Kidney tubule cell (primary cell): ENCODE data around the gene ASB6.

Experiments used
- DNase-seq: peaks from one replicate; pipeline ENCODE4 v3.0.0-alpha.2; 2018; ENCODE audit warnings: low spot score

ASB6 gene

DNA sequence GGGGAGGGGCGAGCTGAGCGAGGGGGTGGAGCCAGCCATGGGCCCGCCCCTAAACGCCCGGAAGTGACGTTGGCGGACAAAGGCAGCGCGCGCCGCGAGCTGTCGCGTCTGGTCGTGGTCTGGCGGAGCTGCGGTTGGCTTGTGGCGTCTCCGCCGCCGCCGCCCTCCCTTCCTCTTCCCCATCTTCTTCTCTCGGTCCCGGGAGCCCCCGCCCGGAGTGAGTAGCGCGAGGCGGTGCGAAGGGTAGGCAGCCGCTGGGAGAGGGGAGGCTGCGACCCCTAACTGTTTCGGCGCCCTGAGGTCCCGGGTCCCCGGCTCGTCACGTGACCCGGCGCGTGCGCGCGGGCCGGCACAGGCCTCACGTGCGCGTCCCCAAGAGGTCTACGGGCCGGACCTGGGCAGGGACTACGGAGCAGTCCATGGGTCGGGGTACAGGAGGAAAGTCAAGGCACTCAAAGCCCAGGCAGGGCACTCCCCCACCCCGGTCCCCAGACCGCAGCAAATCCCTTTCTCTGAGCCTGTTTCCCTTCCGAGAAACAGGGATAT, 15.8 kb downstream of the ASB6 start, which contains the start of gene NTMT1:
Gene NTMT1 (plus strand): TSS at position 85 of the 546 bp plus-strand sequence. CDS start 6,541 bp downstream, outside the sequence.
- DNase-seq: peak; percentile 86

- DNase-seq: peak; percentile 51
These were observed 17.0 kb downstream of the ASB6 start for GRCh38 chr9:129624947-129625346.

GRCh38 chr9:129624168-129624759, 17.7 kb downstream of the ASB6 start:
- DNase-seq: peak; percentile 50

- no peak for DNase-seq
These were observed 18.6 kb downstream of the ASB6 start for GRCh38 chr9:129623331-129623730.

GRCh38 chr9:129620669-129621295, 21.2 kb downstream of the ASB6 start, which contains the start of gene C9orf50:
Gene C9orf50, minus strand, starts transcription at chr9:129621101. Its CDS starts 527 bp downstream, at chr9:129620574.
- no peak for DNase-seq

DNA sequence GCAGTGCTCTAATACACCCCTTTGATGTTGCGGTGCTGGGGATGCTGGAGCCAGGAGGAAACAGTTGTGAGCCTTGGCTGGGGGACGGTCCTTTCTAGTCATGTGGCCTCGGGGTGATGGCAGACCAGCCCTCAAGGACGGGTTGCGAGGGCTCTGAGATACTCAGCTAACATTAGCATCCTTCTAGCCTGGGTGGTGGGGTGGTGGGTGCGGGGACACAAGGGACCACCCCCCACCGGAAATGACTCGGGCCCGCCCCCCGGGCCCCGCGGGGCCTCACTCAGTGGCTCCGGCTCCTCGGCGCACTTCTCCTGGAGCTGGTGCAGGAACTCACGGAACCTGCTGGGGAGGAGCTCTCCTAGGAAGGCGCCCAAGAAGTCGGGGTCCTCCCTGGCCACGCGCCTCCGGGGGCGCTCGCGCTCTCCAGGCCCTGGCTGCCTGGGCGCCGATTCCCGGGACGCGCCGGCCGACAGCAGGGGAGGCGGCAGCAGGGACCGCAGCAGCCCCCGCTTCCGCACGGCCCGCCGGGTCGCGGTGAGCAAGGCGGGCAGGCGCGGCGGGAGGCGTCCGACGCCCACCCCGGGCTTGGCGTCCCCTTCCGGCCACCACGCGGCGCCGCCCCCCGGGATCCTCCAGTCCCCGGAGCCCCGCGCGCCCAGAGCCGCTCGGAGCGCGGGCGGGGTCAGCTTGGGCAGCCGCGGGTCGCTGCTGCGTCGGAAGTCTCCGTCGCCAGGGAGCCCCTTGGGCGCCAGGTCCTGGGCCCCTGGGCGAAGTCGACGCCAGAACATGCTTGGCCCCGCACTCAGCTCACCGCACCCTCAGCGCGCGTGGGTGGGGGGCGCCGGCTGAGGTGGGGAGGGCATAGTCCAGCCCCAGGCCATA, 21.9 kb downstream of the ASB6 start:
- no peak for DNase-seq

GRCh38 chr9:129617167-129617566, 24.8 kb downstream of the ASB6 start:
- DNase-seq: peak; percentile 80

GRCh38 chr9:129615407-129616285, 26.3 kb downstream of the ASB6 start:
- no peak for DNase-seq

DNA sequence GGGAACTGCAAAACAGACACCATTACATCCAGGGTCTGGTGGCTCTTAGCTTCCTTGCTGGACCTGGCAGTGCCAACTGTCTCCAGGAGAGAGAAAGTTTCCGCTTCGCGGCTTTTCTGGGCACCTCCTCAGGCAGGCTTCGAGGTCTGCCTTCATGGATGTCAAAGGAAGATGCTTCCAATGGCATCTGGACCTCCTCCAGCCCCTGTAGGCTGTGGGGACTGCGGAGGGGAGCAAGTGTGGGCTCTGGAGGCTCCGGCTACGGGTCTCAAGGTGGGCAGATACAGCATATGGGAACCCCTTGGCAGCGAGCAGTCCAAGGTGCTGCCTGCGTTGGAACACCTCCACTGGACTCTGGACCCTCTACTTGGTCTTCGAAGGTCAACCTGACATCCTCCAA, 27.0 kb downstream of the ASB6 start:
- no peak for DNase-seq

DNA sequence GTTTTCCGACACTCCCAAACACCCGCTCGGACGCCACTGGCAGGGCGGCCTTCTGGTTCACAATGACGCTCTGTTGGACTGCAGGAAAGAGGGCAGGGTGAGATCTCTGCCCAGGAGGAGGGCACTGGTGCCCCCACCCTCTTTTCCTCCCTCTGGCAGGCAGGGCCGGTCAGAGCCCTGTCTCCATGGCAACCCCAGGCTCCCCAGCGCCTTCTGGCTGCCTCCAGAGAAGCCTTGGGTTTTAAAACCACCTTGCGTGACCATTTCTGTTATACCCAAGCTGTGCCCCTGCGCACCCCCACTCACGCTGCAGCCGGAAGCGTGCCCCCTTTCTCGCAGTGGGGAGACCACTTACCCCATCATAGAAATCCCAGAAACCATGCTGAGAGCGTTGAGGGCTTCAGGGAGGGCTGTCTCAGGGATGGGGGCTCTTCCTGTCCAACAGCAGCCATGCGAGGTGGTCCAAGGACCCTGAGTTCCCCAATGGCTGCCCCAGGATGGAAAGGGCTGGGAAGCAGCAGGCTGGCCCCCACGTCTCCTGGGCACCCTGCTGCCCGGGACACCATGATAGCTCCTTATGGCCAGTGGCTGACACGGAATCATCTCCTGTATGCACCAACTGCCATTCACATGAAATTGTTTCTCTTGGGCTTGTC, 28.3 kb downstream of the ASB6 start:
- peak; percentile 59 for DNase-seq

GRCh38 chr9:129612815-129613519, 29.0 kb downstream of the ASB6 start:
- no peak for DNase-seq

DNA sequence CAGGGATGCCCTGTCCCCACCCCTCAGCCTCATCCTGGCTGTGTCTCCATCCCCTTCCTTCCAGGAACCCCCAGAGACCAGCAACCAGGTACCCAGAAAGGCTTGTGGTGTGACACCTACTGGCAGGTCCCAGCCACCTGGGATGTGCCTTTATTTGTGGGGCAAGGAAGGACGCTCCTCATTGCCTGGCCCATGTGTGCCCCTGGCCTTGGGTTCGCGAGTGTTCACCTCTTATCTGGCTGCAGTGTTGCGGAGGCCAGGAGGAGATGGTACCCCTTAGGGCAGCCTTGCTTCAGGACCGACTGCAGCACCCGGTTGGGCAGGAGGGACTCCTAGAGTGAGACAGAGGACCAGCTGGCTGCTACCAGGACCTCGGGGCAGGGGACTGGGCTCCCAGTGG, 29.8 kb downstream of the ASB6 start:
- no peak for DNase-seq

DNA sequence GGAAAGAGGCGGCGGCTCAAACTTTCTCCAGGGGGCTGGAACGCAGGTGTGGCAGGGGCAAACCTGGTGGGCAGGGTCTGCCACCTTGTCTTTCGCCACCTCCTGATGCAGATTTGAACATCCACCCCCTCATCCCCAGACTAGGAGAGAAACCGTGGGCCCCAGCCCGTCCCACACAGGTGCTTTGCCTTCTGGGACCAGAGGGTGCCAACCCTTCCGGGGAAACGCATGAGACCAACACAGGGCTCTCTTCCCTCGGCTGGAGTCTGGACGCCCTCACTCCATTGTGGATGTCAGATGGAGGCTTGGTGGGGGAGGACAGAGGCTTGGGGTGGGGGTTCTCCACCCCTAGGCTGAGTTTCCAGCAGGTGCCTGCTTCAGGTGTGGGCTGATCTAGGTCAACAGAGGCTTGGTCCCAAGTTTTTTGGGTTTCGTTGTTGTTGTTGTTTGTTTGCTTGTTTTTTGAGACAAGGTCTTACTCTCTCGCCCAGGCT, 30.6 kb downstream of the ASB6 start:
- DNase-seq: no peak

GRCh38 chr9:129610473-129611306, 31.3 kb downstream of the ASB6 start:
- peak; percentile 70 for DNase-seq

DNA sequence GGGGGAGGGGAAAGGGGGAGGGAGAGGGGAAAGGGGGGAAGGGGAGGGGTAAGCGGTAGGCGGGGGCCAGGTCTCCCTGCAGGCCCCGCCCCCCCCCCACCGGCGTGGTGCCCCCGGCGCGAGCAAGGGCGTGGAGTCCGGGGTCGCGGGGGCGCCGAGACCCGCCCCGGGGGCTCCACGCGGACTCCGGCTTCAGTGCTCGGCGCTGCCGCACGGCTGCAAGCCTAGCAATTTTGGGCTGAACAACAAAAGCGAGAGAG, 31.8 kb downstream of the ASB6 start:
- no peak for DNase-seq

DNA sequence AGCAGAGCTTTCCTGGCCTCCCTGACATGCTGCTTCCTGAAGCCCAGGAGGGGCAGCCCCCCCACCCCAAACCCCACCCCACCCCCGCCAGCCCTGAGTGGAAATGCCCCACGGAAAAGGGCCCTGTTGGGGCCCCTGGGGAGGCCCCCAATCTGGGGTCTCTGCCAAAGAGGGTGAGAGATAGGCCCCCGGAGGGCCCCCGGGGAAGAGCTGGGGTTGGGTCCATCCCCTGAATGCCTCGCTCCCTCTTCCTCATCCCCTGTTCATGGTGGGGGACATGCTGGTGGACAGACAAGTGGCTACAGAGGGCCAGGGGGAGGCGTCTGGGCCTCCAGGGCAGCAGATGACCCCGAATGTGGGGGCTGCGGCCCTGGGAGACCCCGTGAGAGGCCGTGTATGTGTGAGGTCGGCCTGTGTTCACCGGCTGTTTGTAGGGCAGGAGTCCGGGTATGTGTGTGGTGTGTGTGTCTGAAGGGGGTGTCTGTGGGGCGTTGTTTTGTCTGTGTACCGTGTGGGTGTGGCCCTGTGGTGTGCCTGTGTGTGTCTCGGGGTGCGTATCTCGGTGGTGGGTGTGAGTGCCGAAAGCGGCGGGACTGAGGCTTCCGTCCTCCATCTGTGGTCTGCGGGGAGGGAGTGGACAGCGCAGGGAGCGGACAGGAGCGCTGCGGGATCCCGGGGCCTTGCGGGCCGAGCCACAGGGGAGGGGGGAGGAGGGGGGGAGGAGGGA, 32.3 kb downstream of the ASB6 start:
- DNase-seq: peak; percentile 32

DNA sequence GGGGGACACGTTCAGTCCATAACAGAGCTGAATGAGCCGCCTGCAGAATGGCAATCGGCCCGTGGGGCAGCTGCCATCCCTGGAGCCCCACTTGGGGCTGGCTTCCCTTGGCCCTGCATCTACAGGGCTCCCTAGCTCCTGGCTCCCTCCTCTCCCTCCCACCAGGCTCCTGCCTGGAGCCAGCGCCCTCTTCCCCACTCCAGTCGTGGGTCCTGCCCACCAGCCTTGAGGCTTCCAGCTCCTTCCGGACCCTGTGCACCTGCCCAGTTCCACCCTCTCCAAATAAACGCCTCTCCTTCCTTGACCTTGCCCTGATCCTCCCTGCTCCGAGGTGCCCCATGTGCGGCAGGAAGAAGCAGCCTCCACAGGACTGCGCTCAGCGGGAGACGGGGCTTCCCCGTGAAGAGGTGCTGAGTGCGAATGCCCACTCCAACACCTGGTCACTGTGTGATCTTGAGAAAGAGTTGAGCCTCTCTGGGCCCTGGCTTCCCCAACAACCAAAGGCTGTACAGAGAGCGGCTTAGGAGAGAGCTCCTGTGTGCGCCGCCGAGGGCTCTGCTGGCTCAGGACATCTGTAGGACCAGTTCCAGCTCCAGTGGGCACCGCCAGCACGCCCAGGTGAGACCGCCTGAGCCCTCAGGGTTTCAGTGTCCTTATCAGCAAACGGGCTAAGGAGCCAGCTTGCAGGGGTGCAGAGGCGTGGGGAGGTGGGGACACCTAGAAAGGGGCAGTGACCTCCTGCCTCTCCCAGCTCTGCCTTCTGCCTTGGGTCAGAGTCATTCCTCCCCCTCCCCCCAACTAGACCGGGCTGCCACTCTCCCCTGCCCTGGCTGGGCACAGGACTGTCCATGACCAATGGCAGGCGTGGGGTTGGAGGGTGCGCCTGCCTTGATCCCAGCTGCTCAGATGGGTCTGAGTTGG, 33.1 kb downstream of the ASB6 start:
- DNase-seq: no peak

GRCh38 chr9:129607027-129607387, 34.9 kb downstream of the ASB6 start:
- no peak for DNase-seq
